GM10248 (cell line): Measurements from ENCODE around the gene TMEM9.

ENCODE experiments used
- CTCF ChIA-PET: fragments of 300-600 bp; sonication (Branson Sonifier 250); formaldehyde crosslinking; extraction: SDS; loops from one replicate; lab custom pipeline; 2021; ENCODE audit warnings: antibody characterized with exemption; lab: Yijun Ruan, JAX
- POLR2A ChIA-PET: fragments of 350-650 bp; sonication (Branson Sonifier 250); formaldehyde crosslinking; extraction: SDS; loops from one replicate; lab custom pipeline; 2020; ENCODE audit warnings: antibody characterized with exemption; lab: Yijun Ruan, JAX
- DNase-seq: peaks from one replicate; pipeline ENCODE4 v3.0.0; 2012; ENCODE audit errors: extremely low spot score
- TF ChIP-seq, protein P1 (sequence below): IDR thresholded peaks from 2 replicates; pipeline ENCODE4 v1.5.1; 2012; ENCODE audit warnings: mild to moderate bottlenecking, low read depth; ENCODE audit errors: extremely low read depth, missing control alignments, control extremely low read depth

TMEM9 gene

DNA sequence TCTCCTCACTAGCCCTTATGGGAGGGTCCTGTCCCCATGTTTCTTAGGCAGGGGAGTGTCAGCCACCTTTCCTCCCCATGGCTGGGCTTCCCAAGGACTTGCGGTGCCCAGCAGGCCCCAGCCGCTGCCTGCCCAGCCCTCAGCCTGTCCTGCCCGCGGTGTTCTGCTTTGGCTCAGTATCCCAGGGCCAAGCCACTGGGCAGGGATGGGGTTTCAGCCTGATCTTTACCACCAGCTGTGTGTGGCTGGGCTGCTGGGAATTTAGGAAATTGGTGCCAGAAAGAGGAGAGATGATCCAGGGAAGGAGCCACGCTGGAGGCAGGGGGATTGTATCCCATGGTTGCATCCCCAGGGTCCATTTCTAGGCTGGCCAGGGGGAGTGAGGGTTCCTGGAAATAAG, 29.5 kb upstream of the TMEM9 start:
- ChIA-PET POLR2A (no interaction called here), CTCF (interaction anchor here (0.9 to 1.7 kb wide), 3 partner anchors 16 to 34 kb away, joined by 4 to 8 read pairs (median 4); partner anchors contain the start of gene TMEM9)
- TF ChIP-seq, protein P1, sequence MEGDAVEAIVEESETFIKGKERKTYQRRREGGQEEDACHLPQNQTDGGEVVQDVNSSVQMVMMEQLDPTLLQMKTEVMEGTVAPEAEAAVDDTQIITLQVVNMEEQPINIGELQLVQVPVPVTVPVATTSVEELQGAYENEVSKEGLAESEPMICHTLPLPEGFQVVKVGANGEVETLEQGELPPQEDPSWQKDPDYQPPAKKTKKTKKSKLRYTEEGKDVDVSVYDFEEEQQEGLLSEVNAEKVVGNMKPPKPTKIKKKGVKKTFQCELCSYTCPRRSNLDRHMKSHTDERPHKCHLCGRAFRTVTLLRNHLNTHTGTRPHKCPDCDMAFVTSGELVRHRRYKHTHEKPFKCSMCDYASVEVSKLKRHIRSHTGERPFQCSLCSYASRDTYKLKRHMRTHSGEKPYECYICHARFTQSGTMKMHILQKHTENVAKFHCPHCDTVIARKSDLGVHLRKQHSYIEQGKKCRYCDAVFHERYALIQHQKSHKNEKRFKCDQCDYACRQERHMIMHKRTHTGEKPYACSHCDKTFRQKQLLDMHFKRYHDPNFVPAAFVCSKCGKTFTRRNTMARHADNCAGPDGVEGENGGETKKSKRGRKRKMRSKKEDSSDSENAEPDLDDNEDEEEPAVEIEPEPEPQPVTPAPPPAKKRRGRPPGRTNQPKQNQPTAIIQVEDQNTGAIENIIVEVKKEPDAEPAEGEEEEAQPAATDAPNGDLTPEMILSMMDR: no peak
- DNase-seq: no peak

GRCh38 chr1:201183209-201183608, 28.9 kb upstream of the TMEM9 start:
- POLR2A ChIA-PET: no interaction called here
- no peak for DNase-seq
- TF ChIP-seq, protein P1: no peak
- CTCF ChIA-PET: no interaction called here

DNA sequence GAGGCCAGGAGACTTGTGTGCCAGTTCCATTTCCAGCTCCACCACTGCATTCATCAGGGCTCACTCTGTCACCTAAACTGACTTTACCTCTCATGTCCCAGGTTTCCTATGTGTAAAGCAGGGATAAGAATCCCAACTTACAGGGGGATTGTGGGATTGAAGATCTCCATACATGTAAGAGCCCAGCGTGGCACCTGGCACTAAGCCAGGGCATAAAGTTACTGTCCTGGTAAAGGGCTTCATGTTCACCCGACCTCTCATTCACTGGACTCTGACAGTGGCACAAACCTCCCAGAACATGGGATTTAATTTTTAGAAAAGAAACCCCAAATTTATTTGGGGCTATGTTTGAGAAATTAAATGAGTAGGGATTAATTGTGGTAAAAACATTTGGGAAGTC, 27.5 kb upstream of the TMEM9 start:
- CTCF ChIA-PET: interaction anchor here (1.5 kb wide), 1 partner anchor 42 kb away, joined by 3 read pairs; no protein-coding TSS in a partner anchor
- TF ChIP-seq, protein P1: no peak
- POLR2A ChIA-PET: no interaction called here

GRCh38 chr1:201181323-201181722, 27.0 kb upstream of the TMEM9 start:
- DNase-seq: no peak
- CTCF ChIA-PET: interaction anchor here (1.5 kb wide), 1 partner anchor 42 kb away, joined by 3 read pairs; no protein-coding TSS in a partner anchor
- POLR2A ChIA-PET: no interaction called here
- TF ChIP-seq, protein P1: no peak

More for the DNA sequence above, 27.5 kb upstream of the TMEM9 start:
- no peak for DNase-seq

GRCh38 chr1:201180901-201181300, 26.6 kb upstream of the TMEM9 start:
- TF ChIP-seq, protein P1: no peak
- CTCF ChIA-PET: no interaction called here
- POLR2A ChIA-PET: no interaction called here
- DNase-seq: no peak

DNA sequence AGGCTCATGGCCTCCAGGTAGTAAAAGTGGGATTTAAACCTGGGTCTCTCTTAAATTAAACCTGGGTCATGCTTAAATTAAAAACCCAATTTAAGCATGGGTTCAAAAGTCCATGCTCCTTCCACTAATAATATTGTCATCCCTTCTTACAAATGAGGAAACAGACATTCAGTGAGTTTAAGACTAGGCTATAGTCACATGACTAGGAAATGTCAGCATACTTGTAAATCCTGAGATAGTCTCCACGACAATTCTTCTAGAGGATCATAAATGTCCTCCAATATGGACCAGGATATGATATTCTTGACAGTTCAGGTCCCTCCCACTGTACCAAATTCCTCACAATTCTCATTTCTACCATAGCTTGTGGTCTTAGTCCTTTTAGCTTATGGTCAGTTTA, 25.9 kb upstream of the TMEM9 start:
- DNase-seq: no peak
- CTCF ChIA-PET: interaction anchor here (1.9 kb wide), 1 partner anchor 43 kb away, joined by 4 read pairs; no protein-coding TSS in a partner anchor
- TF ChIP-seq, protein P1: no peak
- POLR2A ChIA-PET: no interaction called here

DNA sequence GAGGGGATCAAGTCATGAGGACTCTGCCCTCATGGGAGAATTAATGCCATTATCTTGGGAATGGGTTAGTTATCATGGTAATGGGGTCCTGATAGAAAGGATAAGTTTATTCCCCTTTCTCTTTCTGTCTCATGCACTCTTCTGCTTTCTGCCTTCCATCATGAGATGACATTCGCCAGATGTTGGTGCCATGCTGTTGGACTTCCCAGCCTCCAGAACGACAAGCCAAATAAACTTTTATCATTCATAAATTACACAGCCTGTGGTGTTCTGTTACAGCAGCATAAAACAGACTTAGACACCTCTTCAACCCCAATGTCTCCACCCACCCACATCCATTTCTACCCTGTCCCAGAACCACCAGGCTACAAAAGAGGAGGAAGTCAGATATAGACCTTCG, 24.4 kb upstream of the TMEM9 start:
- ChIA-PET CTCF (interaction anchor here (0.7 to 1.9 kb wide), 3 partner anchors 10 to 44 kb away, joined by 4 to 5 read pairs (median 4); no protein-coding TSS in a partner anchor), POLR2A (no interaction called here)
- TF ChIP-seq, protein P1: no peak
- DNase-seq: no peak
